HG03097 (cell line): ENCODE measurements around the gene CBFA2T3.

Experiments
- ATAC-seq: cut with Tn5 transposase; IDR thresholded peaks from one replicate; pipeline ENCODE4 v1.9.1; 2021; ENCODE audit not compliant: unreplicated experiment, low FRiP score

The CBFA2T3 gene

GRCh38 chr16:88848557-88848956 is 128.4 kb downstream of the CBFA2T3 start:
- ATAC-seq, result no peak

- no peak for ATAC-seq
These were observed 129.4 kb downstream of the CBFA2T3 start for GRCh38 chr16:88847654-88848053.

GRCh38 chr16:88846088-88846487 is 130.9 kb downstream of the CBFA2T3 start:
- no peak for ATAC-seq

- no peak for ATAC-seq
These were observed 132.5 kb downstream of the CBFA2T3 start for GRCh38 chr16:88844419-88845036.

GRCh38 chr16:88843256-88843655 is 133.8 kb downstream of the CBFA2T3 start:
- ATAC-seq, result no peak

- ATAC-seq, result no peak
These were observed 134.2 kb downstream of the CBFA2T3 start for GRCh38 chr16:88842806-88843205.

GRCh38 chr16:88842308-88842756 is 134.7 kb downstream of the CBFA2T3 start:
- ATAC-seq, result no peak

GRCh38 chr16:88841521-88842307 is 135.3 kb downstream of the CBFA2T3 start:
- no peak for ATAC-seq

GRCh38 chr16:88840600-88841215 is 136.3 kb downstream of the CBFA2T3 start:
- no peak for ATAC-seq

- no peak for ATAC-seq
These were observed 137.0 kb downstream of the CBFA2T3 start for GRCh38 chr16:88839745-88840599.

- ATAC-seq, result no peak
These were observed 137.9 kb downstream of the CBFA2T3 start for GRCh38 chr16:88839026-88839529.

GRCh38 chr16:88838566-88838965 is 138.4 kb downstream of the CBFA2T3 start:
- ATAC-seq, result no peak

- ATAC-seq, result no peak
These were observed 139.2 kb downstream of the CBFA2T3 start for GRCh38 chr16:88837806-88838205.

- no peak for ATAC-seq
These were observed 140.2 kb downstream of the CBFA2T3 start for GRCh38 chr16:88836791-88837190.

- no peak for ATAC-seq
These were observed 141.2 kb downstream of the CBFA2T3 start for GRCh38 chr16:88835818-88836217.

- no peak for ATAC-seq
These were observed 141.6 kb downstream of the CBFA2T3 start for GRCh38 chr16:88835383-88835782.

GRCh38 chr16:88834670-88835069 is 142.3 kb downstream of the CBFA2T3 start:
- ATAC-seq, result no peak

GRCh38 chr16:88833086-88833485 is 143.9 kb downstream of the CBFA2T3 start:
- no peak for ATAC-seq

GRCh38 chr16:88831838-88832237 is 145.2 kb downstream of the CBFA2T3 start:
- no peak for ATAC-seq

- no peak for ATAC-seq
These were observed 146.2 kb downstream of the CBFA2T3 start for GRCh38 chr16:88830783-88831182.

- no peak for ATAC-seq
These were observed 146.7 kb downstream of the CBFA2T3 start for GRCh38 chr16:88830258-88830657.
